ENCODE data around the gene TAS2R41.

The TAS2R41 gene

DNA sequence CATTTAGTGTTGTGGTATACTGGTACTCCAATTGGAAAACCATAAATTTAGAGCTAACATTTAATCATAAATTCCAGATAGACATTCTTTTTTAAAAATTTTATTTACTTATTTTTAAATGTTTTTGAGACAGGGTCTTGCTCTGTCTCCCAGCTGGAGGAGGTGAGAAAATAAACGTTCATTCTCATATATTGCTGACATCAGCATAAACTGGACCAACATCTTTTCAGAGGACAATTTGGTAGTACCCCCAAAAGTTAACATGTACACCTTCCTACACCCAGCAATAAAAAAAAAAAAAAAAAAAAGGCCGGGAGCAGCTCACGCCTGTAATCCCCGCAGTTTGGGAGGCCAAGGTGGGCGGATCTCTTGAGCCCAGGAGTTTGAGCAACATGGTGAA, 29.2 kb upstream of the TAS2R41 start:
- FAIRE-seq: no peak
- no peak for TF ChIP-seq POLR2A (IDR thresholded peaks at IDR 0.05; ENCODE audit: low read depth, low read length)
- DNase-seq (ENCODE audit: insufficient read length, low spot score): no peak

GRCh38 chr7:143449793-143450192, 27.9 kb upstream of the TAS2R41 start:
- DNase-seq (ENCODE audit: insufficient read length, low spot score): no peak
- TF ChIP-seq POLR2A (IDR thresholded peaks at IDR 0.05; ENCODE audit: low read depth, low read length): no peak
- FAIRE-seq: no peak

DNA sequence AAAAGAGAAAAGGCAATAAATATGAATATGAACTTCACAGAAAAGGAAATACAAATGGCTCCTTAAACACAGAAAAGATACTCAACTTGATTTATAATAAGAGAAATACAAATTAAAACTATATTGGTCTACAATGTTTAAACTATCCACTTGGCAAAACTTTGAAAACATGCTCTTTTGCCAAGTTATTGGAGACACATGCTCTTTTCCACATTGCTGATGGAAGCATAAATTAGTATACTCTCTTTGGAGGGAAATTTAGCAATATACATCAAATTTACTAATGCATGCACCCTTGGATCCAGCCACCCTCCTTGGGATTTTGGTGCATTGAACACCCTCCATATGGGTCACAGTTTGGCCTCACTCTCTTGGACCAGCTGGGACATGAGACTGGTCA, 26.6 kb upstream of the TAS2R41 start:
- FAIRE-seq: no peak
- no peak for TF ChIP-seq POLR2A (IDR thresholded peaks at IDR 0.05; ENCODE audit: low read depth, low read length)

DNA sequence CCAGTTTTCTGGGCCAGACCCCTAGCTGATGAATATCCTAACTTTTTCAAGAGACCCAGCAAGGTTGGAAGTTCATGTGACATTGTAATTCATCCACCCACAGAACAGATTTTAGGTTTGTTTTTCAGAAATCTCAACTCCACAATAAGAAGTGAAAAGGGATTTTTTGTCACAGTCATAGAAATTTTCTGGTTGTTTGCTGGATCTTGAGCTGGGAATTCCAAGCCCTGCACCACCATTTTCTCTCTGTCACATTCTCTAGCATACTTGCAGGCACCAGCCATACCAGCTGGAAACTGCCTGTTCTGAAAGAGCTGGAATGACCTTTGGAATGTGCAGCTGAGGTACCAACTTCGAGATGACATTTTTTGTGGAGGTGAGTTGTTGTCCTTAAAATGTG, 25.9 kb upstream of the TAS2R41 start:
- no peak for FAIRE-seq
- TF ChIP-seq POLR2A (IDR thresholded peaks at IDR 0.05; ENCODE audit: low read depth, low read length): no peak
- no peak for DNase-seq (ENCODE audit: insufficient read length, low spot score)

More for the DNA sequence above, 26.6 kb upstream of the TAS2R41 start:
- DNase-seq (ENCODE audit: insufficient read length, low spot score): no peak

DNA sequence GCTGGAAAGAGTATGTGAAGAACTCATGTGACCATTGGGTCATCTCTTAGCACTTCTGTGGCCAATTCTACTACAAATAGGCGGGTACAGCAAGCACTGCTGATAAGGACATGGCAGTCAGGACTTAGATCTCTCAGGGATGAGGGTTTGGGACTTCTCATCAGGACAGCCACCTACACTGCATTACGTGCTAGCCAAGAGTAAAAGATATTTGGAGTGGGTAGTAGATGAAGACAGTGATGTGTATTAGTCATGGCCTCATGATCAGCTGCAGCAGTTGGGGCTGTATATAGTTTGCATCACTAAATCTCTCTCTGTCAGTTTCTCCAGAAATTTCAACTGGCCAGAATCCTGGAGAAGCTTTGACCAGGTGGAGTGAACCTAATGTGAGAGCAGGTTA, 25.2 kb upstream of the TAS2R41 start:
- DNase-seq (ENCODE audit: insufficient read length, low spot score) (no peak), FAIRE-seq (no peak)
- TF ChIP-seq POLR2A (IDR thresholded peaks at IDR 0.05; ENCODE audit: low read depth, low read length): no peak

DNA sequence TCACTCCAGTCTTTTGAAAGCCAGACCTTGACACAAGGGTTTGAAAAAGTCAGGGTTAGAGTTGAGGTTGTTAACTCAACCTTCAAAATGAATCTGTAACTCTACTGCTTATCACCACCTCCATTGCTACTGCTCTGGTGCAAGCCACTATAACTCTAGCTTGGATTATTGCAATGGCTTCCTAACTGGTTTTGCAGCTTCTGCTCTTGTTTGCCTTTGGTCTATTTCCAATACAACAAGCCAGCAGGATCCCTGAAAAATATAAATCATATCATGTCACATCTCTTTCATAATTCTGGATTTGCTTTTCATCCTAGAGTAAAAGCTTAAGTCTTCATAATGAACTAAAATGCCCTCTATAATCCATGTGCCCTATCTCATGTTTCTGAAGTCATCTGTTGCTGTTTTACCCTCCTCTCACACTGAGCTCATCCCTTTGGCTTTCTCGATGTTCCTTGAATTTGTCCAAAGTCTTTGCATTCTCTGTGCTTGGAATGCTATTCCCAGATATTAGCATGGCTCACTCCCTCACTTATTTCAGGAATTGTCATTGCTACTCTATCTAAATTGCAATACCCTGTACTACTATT, 23.5 kb upstream of the TAS2R41 start:
- DNase-seq (ENCODE audit: insufficient read length, low spot score): no peak
- FAIRE-seq: no peak
- no peak for TF ChIP-seq POLR2A (IDR thresholded peaks at IDR 0.05; ENCODE audit: low read depth, low read length)

GRCh38 chr7:143455491-143455890, 22.2 kb upstream of the TAS2R41 start:
- FAIRE-seq (no peak), DNase-seq (ENCODE audit: insufficient read length, low spot score) (no peak)
- no peak for TF ChIP-seq POLR2A (IDR thresholded peaks at IDR 0.05; ENCODE audit: low read depth, low read length)

GRCh38 chr7:143455942-143456341, 21.7 kb upstream of the TAS2R41 start:
- no peak for FAIRE-seq
- TF ChIP-seq POLR2A (IDR thresholded peaks at IDR 0.05; ENCODE audit: low read depth, low read length): no peak
- DNase-seq (ENCODE audit: insufficient read length, low spot score): no peak

- TF ChIP-seq POLR2A (IDR thresholded peaks at IDR 0.05; ENCODE audit: low read depth, low read length): no peak
Observed at GRCh38 chr7:143456992-143457793, 20.5 kb upstream of the TAS2R41 start.

DNA sequence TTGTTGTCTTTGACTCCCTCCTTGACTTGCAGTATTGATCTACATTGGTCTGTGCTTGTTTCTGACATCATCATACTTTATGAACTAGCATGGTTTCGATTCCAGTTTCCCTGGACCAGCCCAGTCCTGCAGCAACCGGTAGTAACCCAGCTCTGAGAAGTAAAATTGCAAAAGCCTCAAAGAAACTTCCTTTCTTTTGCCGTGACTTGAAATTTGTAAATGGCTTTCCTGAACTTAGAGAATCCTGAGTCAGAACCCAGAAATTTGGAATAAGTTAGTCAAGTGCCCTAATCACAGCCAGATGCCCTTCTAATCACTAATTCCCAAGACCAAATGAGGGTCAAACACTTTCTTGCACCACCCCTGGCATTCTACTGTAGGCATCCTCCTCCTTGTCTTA, 19.4 kb upstream of the TAS2R41 start:
- DNase-seq (ENCODE audit: insufficient read length, low spot score) (no peak), FAIRE-seq (no peak)
- no peak for TF ChIP-seq POLR2A (IDR thresholded peaks at IDR 0.05; ENCODE audit: low read depth, low read length)

More at GRCh38 chr7:143456992-143457793, 20.5 kb upstream of the TAS2R41 start:
- DNase-seq (ENCODE audit: insufficient read length, low spot score): no peak
- no peak for FAIRE-seq

DNA sequence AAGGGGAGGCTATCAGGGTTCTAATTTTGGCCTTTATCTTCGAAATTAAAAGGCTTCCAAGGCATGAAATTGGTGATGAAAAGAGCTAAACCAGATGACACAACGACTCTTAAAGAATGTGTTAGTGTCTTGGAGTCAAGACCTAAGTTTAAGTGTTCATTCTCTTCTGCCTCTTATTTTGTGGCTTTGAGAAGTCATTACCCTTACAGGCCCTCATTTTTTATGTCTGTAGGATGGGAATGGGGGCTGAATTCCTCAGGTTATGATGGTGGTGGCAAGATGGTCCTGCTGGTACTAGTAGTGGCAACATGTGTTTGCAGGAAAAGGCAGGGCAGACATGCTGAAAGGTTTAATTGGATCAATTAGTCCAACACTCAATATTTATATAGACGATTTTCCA, 19.0 kb upstream of the TAS2R41 start:
- FAIRE-seq (no peak), DNase-seq (ENCODE audit: insufficient read length, low spot score) (no peak)
- no peak for TF ChIP-seq POLR2A (IDR thresholded peaks at IDR 0.05; ENCODE audit: low read depth, low read length)

- no peak for TF ChIP-seq POLR2A (IDR thresholded peaks at IDR 0.05; ENCODE audit: low read depth, low read length)
- no peak for FAIRE-seq
- no peak for DNase-seq (ENCODE audit: insufficient read length, low spot score)
Observed at GRCh38 chr7:143459359-143459758, 18.3 kb upstream of the TAS2R41 start.

DNA sequence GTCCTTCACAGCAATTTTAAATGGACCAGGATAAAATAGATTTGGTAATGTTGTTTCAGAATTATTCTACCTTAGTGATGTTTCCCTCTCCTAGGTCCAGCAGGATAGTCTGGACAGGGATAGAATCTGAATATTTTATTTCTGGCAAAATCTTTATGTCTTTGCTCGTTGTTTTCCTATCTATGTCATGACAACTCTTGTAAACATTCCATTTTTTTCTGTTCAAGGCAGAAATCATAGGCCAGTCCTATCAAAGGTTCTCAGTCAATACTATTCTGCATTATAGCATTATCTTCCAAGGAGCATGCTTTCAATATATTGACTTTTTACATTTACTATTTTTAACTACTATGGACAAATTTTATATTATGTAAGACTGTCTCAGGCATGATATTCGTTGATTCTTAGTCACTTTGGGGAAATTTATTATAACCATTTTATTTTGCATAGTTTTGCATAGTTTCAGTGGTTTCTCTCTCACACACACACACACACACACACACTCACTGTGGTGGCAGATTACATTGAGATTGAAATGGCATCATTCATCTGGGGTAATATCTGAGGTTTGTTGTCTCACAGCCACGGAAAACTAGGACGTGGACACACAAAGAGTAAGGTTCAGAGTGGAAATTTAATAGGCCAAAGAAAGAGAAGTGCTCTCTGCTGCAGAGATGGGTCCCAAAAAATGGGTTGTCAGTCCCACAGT, 17.2 kb upstream of the TAS2R41 start:
- FAIRE-seq: no peak
- DNase-seq (ENCODE audit: insufficient read length, low spot score): no peak
- no peak for TF ChIP-seq POLR2A (IDR thresholded peaks at IDR 0.05; ENCODE audit: low read depth, low read length)

GRCh38 chr7:143462045-143462444, 15.6 kb upstream of the TAS2R41 start:
- TF ChIP-seq POLR2A (IDR thresholded peaks at IDR 0.05; ENCODE audit: low read depth, low read length): no peak
- DNase-seq (ENCODE audit: insufficient read length, low spot score) (no peak), FAIRE-seq (no peak)

Data from H54 (cell line).